Central memory CD4-positive, alpha-beta T cell (primary cell): Measurements from ENCODE around the gene BHLHE23.

Experiments used
- DNase-seq: peaks from one replicate; pipeline ENCODE4 v3.0.0; 2022

The BHLHE23 gene

DNA sequence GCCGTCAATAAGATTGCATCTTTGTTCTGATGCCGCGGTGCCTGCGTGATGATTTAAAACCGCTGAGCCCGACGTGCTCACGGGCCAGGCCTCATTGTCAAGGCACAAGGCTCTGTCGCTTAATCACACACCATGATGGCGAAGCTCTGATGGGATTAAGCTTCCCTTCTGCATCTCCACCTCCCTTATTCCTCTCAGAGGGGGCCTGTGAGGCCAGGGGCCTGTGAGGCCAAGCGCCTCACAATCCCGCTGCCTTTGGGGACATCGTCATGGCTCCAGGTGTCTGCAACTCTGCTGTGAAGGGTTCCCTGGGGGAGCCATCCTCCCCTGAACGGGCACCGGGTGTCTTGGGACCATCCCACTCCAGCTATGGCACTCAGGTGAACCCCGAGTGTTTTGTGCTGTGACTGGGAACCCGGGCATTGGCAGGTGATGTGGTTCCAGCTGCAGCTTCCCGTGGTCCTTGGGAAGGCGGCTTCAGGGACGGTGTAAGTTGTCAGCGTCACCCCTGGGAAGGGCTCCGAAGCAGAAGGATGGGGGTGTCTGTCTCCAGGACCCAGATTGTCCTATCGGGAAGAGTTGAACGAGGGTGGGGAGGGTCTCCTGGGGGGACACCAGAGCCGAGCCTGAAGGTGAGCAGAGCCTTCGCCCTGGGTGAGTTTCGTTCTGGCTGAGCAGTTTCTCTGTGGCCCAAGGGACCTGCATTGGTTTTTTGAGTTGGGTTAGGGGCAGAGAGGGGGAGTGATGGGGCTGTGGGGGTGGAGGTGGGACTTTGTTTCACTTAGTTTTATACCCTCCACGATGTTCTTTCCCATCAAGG is 18.0 kb upstream of the BHLHE23 start:
- DNase-seq: no peak

DNA sequence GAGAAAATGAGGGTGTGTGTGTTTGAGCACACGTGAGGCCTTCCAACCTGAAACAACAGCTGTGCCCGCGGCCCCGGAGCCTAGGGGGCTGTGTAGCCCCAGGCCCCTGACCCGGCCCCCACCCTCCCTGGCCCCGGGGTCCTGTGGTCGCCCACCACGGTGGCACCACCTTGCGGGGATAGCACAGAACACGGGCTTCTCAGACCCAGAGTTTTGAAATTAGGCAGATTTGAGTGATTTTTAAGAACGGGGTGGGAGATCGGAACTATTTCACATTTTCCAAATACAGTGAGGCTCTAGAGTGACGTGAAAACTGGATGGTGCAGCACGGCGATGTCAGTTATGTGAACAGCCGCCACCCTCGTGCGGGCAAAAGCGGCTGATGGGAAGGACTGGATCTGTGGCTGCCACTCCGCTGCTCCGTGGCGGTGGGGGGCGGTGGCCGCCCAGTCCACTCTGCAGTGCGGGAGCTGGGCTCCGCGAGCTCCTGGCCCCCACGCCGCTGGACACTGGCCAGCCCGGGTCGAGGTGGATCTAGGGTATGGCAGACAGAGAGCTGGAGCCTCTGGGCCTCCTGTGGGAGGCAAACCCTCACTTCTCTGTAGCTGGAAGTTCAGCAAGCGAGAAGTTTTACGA is 17.3 kb upstream of the BHLHE23 start:
- no peak for DNase-seq

DNA sequence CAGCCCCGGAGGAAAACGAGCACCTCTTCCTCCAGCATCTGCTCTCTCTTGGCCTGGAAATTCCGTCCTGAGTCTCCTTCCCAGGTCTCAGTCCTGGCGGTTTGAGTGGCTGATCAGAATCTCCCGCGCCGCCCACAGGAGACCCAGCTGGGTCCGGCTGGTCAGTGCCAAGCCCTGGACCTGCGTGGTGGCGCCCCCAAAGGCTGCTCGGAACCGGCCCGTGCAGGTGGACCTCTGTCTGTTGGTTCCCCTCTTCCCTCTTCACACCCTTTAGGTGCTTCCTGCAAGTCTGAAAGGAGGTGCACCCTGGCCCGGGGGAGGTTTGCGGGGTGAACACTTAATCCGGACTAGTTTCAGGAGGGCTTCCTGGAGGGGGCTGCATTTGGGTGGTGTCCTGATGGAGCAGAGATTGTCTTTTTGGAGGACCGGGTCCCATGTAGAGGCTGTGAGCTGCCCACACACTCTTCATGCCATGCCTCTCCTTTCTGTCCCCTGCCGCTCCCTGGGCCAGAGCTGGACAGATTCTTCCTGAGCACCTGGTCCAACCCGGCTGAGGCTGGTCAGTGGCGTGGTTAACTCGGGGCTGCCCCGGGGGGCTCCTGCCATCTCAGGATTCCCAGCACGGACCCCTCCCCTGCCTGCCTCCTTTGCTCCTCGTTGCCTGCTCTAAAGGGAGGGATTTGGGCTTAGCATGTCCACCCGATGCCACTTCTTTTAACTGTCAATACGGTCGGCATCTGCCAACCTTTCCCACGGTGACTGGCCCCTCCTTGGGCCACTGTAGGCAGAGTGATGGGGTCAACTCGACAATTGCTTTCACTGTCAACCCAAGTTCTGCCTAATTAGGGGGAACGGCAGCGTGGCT is 16.5 kb upstream of the BHLHE23 start:
- DNase-seq: no peak

- DNase-seq: no peak
Observed at GRCh38 chr20:63022501-63022900, 15.7 kb upstream of the BHLHE23 start.

- no peak for DNase-seq
Observed at GRCh38 chr20:63021356-63022321, 14.9 kb upstream of the BHLHE23 start.

DNA sequence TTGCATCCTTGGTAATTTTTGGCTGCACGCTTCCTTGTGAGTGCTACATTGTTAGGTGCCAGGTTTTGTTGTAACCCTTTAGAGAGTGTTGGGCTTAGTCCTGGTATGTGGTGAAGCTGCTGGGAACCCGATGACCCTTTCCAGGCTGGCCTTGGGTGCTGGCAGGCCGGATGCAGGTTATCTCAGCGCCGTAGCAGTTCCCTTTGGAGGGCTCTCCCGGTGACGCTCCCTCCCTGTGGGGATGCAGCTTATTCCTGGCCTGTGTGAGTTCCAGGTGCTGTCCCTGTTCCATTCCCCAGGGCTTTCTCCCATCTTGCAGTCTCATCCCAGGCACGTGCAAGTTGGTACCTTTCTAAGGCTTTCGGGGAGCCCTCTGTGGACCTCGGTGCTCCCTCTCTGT is 13.9 kb upstream of the BHLHE23 start:
- no peak for DNase-seq

GRCh38 chr20:63017826-63018411 is 11.2 kb upstream of the BHLHE23 start:
- DNase-seq: no peak

GRCh38 chr20:63017076-63017825 is 10.5 kb upstream of the BHLHE23 start:
- no peak for DNase-seq

DNA sequence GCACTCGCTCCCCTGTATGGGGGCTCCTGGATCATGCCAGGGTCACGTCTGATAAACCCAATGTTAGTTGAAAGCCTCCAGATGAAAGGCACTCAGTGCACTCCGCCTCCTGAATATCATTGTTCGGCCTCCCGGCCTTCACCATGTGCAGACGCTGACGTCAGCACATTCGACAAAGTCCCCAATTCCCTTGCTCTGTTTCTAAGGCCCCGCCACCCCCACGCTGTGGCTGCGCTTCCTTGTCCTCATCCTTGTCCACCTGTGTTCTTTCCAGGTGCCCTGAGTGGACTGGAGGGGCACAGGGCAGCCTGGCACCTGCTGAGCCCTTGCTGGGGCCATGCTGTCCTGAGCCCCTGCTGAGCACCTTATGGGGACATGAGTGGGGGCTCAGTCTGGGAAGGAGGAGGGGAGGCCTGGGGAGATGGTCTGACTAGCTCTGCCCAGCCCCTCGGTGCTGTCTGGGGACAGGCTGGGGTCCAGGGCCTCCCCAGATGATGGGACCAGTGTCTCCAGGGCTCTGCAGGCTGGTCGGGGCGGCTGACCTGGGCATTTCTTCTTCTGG is 9.8 kb upstream of the BHLHE23 start:
- no peak for DNase-seq

GRCh38 chr20:63015662-63016361 is 9.0 kb upstream of the BHLHE23 start:
- DNase-seq: no peak

GRCh38 chr20:63015147-63015661 is 8.4 kb upstream of the BHLHE23 start:
- no peak for DNase-seq

GRCh38 chr20:63014710-63015109 is 7.9 kb upstream of the BHLHE23 start:
- DNase-seq: no peak

DNA sequence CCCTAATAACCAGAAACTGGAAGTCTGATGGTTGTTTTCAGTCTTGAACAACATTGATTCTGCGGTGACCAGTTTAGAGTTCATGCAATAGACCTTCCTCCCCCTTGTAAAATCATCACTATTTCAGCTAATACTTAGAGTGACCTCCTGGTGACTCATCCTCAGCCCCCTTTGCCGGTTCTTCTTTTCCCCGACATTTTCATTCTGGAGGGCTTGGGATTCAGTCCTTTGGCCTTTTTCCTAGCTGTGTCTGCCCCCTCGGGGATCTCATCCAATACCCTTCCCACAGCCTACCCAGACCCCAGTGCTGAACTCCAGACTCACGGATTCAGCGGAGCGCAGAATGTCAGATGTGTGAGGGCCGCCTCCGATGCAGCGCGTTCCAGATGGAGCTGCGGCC is 7.5 kb upstream of the BHLHE23 start:
- DNase-seq: no peak

DNA sequence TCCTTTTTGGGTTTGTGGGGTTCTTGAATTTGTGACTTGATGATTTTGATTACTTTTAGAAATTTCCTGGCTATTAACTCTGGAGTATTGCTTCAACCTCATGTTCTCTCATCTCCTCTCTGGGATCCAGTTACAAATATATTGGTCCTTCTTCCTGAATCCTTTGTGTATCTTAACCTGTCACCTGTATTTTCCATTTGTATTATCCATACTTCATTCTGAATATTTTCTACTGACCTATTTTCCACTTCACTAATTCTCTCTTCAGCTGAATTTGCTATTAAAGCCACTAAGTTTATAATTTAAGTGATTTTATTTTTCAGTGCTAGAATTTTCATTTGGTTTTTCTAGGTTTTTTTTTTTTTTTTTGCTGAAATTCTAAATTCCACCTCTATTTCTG is 6.4 kb upstream of the BHLHE23 start:
- no peak for DNase-seq

DNA sequence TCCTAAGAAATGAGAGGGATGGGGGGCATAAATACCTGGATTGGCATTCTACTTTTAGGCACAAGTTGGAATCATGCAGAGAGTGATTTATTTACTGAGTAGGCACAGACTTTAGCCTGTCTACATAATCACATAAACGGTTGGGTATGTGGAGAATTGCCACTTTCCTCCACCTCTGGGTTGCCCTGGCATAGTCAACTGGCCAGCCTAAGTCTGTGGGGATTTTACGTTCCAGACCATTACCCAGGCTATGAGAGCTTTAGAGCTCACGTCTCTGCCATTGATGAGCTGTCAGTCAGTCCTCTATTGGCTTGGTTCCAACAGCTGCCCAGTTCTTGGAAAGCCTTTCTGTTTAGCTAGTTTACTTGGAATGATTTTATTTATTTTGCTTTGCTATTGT is 5.0 kb upstream of the BHLHE23 start:
- DNase-seq: no peak

GRCh38 chr20:63009988-63010769 is 3.4 kb upstream of the BHLHE23 start:
- DNase-seq: peak; percentile 76

DNA sequence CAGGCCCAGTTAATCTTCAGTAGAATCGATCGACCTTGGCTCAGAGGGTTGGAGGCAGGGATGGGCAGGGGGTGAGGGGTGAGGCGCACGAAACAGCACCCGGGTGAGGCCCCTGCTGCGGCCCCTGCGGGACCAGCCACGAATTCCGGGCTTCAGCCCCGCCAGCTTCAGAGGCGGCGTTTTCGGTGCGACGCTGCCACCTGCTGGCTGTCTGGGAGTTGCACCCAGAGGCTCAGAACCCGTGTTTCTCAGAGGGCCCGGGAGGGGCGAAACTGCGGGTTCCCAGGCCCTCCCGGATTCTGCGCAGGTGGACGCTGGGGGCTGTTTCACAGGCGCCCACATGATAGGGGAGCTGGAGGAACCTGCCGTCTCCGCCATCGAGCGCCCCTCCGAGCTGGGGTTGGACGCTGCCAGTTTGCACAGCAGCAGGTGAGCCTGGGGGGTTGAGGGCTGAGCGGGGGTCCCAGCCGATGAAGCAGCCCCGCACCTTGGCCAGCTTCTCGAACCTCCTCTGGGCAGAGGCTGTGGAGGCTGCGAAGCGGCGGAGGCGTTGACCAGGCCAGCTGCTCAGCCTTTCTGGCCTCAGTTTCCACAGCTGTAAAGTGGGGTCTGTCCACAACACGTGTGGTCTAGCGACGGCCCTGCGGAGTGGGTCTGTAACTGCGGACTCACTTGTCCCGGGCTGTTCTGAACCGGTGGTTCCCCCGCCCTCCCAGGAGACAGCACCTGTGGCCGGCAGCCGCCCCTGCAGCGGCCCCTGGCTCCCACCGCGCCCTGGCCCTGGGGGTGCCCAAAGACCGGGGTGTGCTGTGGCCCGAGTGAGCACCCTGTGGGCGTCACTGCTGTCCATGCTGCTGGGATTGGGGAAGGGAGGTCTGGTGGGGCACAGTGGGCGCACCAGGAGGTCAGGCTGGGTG is 2.5 kb upstream of the BHLHE23 start:
- peak; percentile 71 for DNase-seq

DNA sequence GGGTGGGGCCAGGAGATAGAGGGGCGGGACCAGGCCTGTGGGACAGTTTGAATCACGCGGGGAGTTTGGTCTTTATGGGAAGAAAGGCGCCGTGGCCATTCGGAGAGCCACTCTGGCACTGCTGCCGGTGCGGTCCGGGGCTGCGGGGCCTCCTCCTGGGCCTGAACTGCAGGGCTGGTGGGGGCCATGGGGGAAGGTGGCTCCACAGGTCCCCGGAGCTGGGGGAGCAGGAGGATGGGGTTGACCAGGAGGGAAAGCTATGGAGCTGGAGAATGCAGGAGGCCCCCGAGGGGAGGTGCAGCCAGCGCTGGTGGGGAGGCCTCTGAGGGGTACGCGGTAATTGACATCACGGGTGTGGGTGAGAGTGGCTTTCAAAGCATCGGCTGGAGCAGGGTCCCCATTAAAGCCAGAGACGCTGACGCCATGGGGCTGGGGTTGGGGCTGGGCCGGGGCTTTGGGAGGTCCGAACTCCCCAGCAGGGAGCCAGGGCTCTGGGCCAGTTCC is 1.8 kb upstream of the BHLHE23 start:
- no peak for DNase-seq
